Right lobe of liver (tissue), 4 donors: ENCODE data around the gene KCNH2.

Source experiments
- POLR2A ChIP-seq: fragments of 450-650 bp; IDR thresholded peaks from one replicate; pipeline ENCODE4 v1.6.1; 2017; ENCODE audit warnings: antibody characterized with exemption, mild to moderate bottlenecking
- TF ChIP-seq, protein P1 (sequence below), 4 donors: fragments of 200-600 bp in 3 of 4; fragments of 450-650 bp in 1 of 4; IDR thresholded peaks; one replicate each; pipeline versions ENCODE4 v1.5.1 to v1.8.0; 2016 to 2022; ENCODE audit warnings: antibody characterized with exemption in 4 of 4, mild to moderate bottlenecking in 2 of 4
- donor health status: DM: no; HTN: no; CAD: no.
- donor health status: DM: no; HTN: no; CAD: no.
- donor health status: DM: no; HTN: yes; CAD: no.

- TF ChIP-seq, protein P1, sequence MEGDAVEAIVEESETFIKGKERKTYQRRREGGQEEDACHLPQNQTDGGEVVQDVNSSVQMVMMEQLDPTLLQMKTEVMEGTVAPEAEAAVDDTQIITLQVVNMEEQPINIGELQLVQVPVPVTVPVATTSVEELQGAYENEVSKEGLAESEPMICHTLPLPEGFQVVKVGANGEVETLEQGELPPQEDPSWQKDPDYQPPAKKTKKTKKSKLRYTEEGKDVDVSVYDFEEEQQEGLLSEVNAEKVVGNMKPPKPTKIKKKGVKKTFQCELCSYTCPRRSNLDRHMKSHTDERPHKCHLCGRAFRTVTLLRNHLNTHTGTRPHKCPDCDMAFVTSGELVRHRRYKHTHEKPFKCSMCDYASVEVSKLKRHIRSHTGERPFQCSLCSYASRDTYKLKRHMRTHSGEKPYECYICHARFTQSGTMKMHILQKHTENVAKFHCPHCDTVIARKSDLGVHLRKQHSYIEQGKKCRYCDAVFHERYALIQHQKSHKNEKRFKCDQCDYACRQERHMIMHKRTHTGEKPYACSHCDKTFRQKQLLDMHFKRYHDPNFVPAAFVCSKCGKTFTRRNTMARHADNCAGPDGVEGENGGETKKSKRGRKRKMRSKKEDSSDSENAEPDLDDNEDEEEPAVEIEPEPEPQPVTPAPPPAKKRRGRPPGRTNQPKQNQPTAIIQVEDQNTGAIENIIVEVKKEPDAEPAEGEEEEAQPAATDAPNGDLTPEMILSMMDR (IDR thresholded peaks at IDR 0.05), result no peak
- TF ChIP-seq POLR2A, result no peak
Measured at GRCh38 chr7:150997817-150998216, 19.7 kb upstream of the KCNH2 start.
